WI38 (cell line): ENCODE measurements around the gene SERINC5.
A peak's percentile ranks its signal among the peaks of the same experiment; 100 is the strongest.
"Not testable (repeated sequence)": the region's sequence is repeated elsewhere in the genome, so short reads cannot be mapped to it uniquely, and the experiment has no call there.

Experiments
- H3K4me3 ChIP-seq: 2 replicates; pipeline ENCODE4 v1.5.1; 2011; ENCODE audit warnings: low read depth, mild to moderate bottlenecking, control low read depth, low read length
- CTCF ChIP-seq: IDR thresholded peaks from 2 replicates; pipeline ENCODE4 v1.5.1; 2012; ENCODE audit warnings: low read depth, mild to moderate bottlenecking, control low read depth, low read length

Gene SERINC5

GRCh38 chr5:80093796-80094195 lies 162.1 kb downstream of the SERINC5 start:
- TF ChIP-seq CTCF = no peak
- no peak overlapping the region for H3K4me3 ChIP-seq

GRCh38 chr5:80092486-80093107 lies 163.3 kb downstream of the SERINC5 start:
- no peak for TF ChIP-seq CTCF
- no peak overlapping the region for H3K4me3 ChIP-seq

- TF ChIP-seq CTCF = peak; percentile 8; the same call in 1 of the 2 replicates
- H3K4me3 ChIP-seq = not testable (repeated sequence)
These were observed 164.1 kb downstream of the SERINC5 start for GRCh38 chr5:80091792-80092192.

- TF ChIP-seq CTCF = no peak
These were observed 165.0 kb downstream of the SERINC5 start for GRCh38 chr5:80090884-80091166.

GRCh38 chr5:80083101-80083890 lies 172.6 kb downstream of the SERINC5 start:
- H3K4me3 ChIP-seq = no peak overlapping the region
- peak; percentile 43; the same call in 1 of the 2 replicates for TF ChIP-seq CTCF

More at GRCh38 chr5:80090884-80091166, 165.0 kb downstream of the SERINC5 start:
- H3K4me3 ChIP-seq = no peak overlapping the region

- peak; percentile 75 for TF ChIP-seq CTCF
- no peak overlapping the region for H3K4me3 ChIP-seq
These were observed 173.1 kb downstream of the SERINC5 start for GRCh38 chr5:80082731-80083100.

- no peak overlapping the region for H3K4me3 ChIP-seq
- TF ChIP-seq CTCF = no peak
These were observed 173.6 kb downstream of the SERINC5 start for GRCh38 chr5:80082281-80082680.
